Smooth muscle cell of the pulmonary artery (primary cell): ENCODE results near the gene CSF2. TPM values are rescaled to one million over a fixed set of nuclear protein-coding genes. Genes with fewer than 3 reads are reported as not detected.

Experiments used
- total RNA-seq: library from RNA; depleted of rRNA; stranded (reverse); fragments of >200 nt; gene quantifications from 2 replicates; pipeline ENCODE4 v1.2.3, GENCODE V29; 2014

Gene CSF2
- total RNA-seq = 1.9 TPM in 1 of 2 replicates, not detected in the other

DNA sequence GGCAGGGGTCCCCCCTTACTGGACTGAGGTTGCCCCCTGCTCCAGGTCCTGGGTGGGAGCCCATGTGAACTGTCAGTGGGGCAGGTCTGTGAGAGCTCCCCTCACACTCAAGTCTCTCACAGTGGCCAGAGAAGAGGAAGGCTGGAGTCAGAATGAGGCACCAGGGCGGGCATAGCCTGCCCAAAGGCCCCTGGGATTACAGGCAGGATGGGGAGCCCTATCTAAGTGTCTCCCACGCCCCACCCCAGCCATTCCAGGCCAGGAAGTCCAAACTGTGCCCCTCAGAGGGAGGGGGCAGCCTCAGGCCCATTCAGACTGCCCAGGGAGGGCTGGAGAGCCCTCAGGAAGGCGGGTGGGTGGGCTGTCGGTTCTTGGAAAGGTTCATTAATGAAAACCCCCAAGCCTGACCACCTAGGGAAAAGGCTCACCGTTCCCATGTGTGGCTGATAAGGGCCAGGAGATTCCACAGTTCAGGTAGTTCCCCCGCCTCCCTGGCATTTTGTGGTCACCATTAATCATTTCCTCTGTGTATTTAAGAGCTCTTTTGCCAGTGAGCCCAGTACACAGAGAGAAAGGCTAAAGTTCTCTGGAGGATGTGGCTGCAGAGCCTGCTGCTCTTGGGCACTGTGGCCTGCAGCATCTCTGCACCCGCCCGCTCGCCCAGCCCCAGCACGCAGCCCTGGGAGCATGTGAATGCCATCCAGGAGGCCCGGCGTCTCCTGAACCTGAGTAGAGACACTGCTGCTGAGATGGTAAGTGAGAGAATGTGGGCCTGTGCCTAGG lies at the start of gene CSF2:
Gene CSF2 (plus strand): TSS at position 559 of the 783 bp plus-strand sequence. CDS start 35 bp downstream, at position 594.

DNA sequence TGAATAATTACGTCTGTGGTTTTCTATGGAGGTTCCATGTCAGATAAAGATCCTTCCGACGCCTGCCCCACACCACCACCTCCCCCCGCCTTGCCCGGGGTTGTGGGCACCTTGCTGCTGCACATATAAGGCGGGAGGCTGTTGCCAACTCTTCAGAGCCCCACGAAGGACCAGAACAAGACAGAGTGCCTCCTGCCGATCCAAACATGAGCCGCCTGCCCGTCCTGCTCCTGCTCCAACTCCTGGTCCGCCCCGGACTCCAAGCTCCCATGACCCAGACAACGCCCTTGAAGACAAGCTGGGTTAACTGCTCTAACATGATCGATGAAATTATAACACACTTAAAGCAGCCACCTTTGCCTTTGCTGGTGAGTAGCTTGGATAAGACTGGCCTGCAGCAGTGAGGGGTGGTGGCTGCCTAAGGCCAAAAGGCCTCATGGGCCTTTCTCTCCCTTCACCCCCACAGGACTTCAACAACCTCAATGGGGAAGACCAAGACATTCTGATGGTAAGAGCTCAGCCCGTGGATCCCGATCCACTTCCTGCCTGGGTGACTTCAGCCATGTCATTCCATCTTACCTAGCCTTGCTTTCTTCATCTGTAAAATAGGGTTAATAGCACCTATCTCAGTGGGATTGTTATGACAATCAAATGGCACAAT lies 13.0 kb upstream of the CSF2 start, which contains the start of gene IL3:
Gene IL3 (plus strand): TSS at position 155 of the 661 bp plus-strand sequence. CDS start 52 bp downstream, at position 207.

Other genes with a start within 250 kb of the CSF2 start
- not detected in 2 replicates for gene MEIKIN, start 128.1 kb upstream of the CSF2 start, total RNA-seq
- gene ACSL6, start 62.1 kb upstream of the CSF2 start, total RNA-seq = 0.17 TPM in 1 of 2 replicates, not detected in the other
- not detected in 2 replicates for gene IL3, start 13.1 kb upstream of the CSF2 start, total RNA-seq
- gene P4HA2, start 154.1 kb downstream of the CSF2 start, total RNA-seq = 483 and 725 TPM in 2 replicates
- 30.6 and 125 TPM in 2 replicates for gene PDLIM4, start 183.9 kb downstream of the CSF2 start, total RNA-seq
- 0.78 and 6.7 TPM in 2 replicates for gene SLC22A4, start 220.6 kb downstream of the CSF2 start, total RNA-seq